GM21367 (cell line): ENCODE measurements around the gene RGS5.

Source experiments
- ATAC-seq: cut with Tn5 transposase; IDR thresholded peaks from one replicate; pipeline ENCODE4 v1.9.1; 2021; ENCODE audit not compliant: unreplicated experiment

The RGS5 gene

GRCh38 chr1:163182330-163182949, 20.3 kb downstream of the RGS5 start:
- no peak for ATAC-seq

DNA sequence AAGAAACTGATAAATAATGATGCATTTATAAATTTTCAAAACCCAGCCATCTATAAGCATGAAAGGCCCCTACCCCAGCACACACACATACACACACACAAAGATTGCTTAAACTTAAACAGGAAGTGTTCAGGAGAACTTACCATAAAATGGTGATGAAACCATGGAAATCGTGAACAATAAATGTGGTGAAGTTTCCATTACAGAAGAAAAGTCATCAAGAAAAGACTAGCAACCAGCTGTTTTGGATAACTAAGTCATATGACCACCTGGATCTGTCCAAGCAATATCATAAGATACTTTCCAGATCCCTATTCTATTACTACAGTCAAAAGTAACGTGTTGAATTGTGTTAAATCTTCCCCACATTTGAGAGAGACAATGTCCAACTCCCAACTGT, 24.1 kb downstream of the RGS5 start:
- no peak for ATAC-seq

GRCh38 chr1:163176797-163177196, 25.9 kb downstream of the RGS5 start:
- ATAC-seq = no peak

- no peak for ATAC-seq
Observed at GRCh38 chr1:163174524-163175437, 27.9 kb downstream of the RGS5 start.

DNA sequence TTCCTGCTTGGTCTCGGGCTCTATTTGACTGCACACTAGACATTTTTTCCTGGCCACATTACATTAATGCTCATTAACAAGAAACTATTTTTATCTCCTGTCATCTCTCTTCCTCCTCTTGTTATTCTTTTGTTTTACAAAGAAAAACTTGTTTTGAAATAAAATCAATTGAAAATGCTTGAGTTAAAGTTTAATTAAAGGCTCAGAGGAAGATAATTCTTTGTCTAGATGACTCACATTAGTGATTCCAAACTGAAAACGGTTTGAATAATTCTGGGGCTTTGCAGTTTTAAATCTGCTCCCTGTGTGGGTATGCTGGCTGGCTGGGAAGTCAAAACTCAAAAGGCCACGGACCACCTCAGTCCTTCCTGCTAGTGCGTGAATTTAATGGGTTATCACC, 29.6 kb downstream of the RGS5 start:
- ATAC-seq = no peak

GRCh38 chr1:163172596-163172995, 30.1 kb downstream of the RGS5 start:
- ATAC-seq = no peak

- ATAC-seq = no peak
Observed at GRCh38 chr1:163171826-163172225, 30.9 kb downstream of the RGS5 start.

GRCh38 chr1:163170975-163171676, 31.6 kb downstream of the RGS5 start:
- ATAC-seq = no peak

DNA sequence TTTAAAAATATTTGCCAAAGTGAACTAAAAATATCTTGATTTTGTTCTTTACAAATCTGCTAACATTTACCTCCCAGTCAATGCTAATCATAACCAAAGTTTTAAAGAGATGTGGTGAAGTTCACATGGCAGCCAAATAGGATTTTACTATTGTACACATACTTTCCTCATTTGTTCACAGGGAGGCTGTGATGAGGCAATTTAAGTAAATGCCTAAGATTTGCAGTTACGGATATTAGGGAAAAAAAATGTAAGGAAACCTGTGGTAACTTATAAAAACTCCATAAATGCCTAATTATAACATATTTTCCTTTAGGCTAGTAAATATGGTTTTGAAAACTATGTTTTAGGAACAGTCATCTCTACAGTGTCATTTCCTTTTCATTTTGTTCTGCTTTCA, 32.4 kb downstream of the RGS5 start:
- no peak for ATAC-seq

- no peak for ATAC-seq
Observed at GRCh38 chr1:163169553-163169952, 33.2 kb downstream of the RGS5 start.

DNA sequence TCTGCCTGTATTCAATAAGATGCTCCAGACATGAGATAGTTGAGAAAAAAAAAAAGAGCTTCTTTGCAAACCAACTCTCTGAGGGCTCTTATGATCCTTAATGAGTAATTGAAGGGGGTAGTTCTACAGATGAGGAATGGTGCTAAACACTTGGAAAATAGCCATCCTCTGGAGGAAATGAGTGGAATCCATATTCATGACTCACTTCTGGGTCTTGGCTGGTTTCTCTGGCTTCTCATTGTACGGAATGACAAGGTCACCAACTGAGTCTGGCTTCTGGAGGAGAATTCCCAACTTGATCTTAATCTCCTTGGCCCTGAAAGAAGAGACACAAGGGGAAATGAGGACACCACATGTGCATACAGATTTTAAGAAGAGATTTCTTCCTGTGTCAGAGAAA, 34.7 kb downstream of the RGS5 start:
- no peak for ATAC-seq

- no peak for ATAC-seq
Observed at GRCh38 chr1:163166886-163167555, 35.7 kb downstream of the RGS5 start.

GRCh38 chr1:163165119-163165518, 37.6 kb downstream of the RGS5 start:
- no peak for ATAC-seq

DNA sequence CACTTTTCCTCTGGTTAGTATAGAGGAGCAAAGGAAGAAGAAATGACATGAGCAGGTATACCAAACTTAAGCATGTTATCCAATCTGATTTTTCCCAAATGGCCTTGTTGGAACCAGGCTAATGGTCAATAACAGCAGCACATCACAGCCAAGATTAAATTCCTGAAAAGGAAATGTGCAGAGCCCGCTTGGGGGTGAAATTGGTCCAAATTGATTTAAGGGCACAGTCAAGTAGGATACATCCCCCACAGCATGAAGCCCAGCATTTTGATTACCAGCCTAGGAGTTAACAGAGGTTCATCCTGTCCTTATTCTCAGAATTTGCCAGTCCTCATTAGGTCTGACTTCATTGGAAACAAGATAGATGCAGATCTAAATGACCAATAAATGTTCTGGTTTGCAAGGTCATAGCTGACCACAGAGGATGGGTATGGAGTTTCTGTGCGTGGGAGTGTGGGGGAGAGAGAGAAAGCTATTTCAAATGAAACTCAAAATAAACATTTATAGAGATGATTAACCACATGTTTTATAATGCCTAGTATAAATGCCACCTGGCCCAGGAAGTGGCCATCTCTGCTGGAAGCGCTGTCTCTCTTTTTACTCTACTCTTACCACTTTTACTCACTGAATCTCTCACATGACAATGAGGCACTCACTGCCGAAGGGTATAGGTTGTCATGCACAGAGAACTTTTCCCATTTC, 38.7 kb downstream of the RGS5 start:
- no peak for ATAC-seq

DNA sequence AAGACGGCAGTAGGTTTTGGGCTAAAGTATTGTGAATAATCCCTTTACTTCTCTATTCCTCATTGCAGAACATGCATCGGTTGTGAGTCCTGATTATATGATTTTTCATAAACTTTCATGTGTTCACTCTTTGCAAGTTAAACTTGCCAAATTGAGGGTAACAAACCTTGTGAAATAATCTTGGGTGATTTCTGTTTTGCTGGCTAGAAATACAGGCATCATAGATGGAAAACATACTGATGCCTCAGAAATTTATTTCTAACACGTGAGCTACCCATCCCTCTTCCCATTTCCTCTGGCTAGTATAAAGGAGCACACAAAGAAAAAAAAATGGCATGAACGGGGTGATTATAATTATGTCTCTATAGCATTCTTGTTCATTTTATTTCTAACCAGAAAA, 39.6 kb downstream of the RGS5 start:
- no peak for ATAC-seq

- no peak for ATAC-seq
Observed at GRCh38 chr1:163162381-163162914, 40.3 kb downstream of the RGS5 start.

DNA sequence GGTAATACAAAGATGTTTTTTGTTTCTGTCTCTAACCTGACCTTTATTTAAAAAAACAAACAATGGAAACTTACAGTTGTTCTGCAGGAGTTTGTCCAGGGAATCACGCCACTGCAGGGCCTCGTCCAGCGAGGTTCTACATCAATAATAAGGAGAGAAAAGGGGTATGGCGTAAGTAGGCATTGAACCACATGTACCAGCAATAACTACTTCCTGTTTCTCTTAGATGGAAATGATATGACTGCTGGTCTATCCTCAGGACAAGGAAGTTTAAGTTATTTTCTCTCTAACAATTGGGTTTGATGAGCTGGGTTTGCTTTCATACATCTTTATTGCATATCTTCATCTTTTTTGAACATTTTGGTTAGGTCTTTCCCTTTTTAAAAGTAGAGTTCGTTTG, 40.9 kb downstream of the RGS5 start:
- no peak for ATAC-seq

DNA sequence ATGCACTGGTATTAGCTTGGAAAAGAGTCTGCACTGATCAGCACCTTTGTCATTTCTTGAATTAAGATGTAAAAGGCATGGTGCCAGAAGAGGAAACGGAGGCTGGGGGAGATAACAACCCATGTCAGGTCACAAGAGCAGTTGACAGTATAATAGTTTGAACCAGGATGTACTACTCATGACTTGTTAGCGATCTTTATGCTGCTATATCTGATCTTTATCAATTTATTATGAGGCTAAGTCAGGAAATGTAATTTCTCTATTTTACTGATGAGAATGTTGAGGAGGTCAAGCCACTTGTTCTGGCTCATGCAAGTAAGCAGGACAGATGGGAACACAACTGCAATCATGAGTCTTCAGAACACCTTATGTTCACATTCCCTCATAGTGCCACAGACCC, 41.4 kb downstream of the RGS5 start:
- ATAC-seq = no peak

GRCh38 chr1:163155606-163156005, 47.1 kb downstream of the RGS5 start:
- ATAC-seq = no peak

GRCh38 chr1:163148911-163149310, 53.8 kb downstream of the RGS5 start:
- ATAC-seq = no peak
